Breast epithelium (tissue), 4 donors: ENCODE results near the gene MGAT4A. TPM values are rescaled to one million over a fixed set of nuclear protein-coding genes. Genes with fewer than 3 reads are reported as not detected.

Source experiments
- DNase-seq, 2 donors: peaks; one replicate each; pipeline ENCODE4 v3.0.0-alpha.2; 2019; ENCODE audit warnings: low spot score in 2 of 2
- H3K27ac ChIP-seq, 2 donors: fragments of 200-600 bp; sonication (generic) in 1 of 2; one replicate each; pipeline ENCODE4 v1.5.1; 2016 to 2019; ENCODE audit warnings: mild to moderate bottlenecking in 1 of 2
- H3K27me3 ChIP-seq, 2 donors: fragments of 200-600 bp; sonication (generic) in 1 of 2; one replicate each; pipeline versions ENCODE4 v1.5.1 to v1.6.0; 2017 to 2019; ENCODE audit warnings: control low read depth in 1 of 2, mild to moderate bottlenecking in 1 of 2
- H3K36me3 ChIP-seq: fragments of 200-600 bp; one replicate; pipeline ENCODE4 v1.5.1; 2019
- H3K4me1 ChIP-seq, 2 donors: fragments of 200-600 bp; sonication (generic); one replicate each; pipeline ENCODE4 v1.5.1; 2016 to 2019; ENCODE audit warnings: control low read depth in 1 of 2
- H3K4me3 ChIP-seq, 3 donors: fragments of 200-600 bp; sonication (generic); 1 replicate in 2 of 3; 2 replicates in 1 of 3; pipeline ENCODE4 v1.5.1; 2016 to 2019; ENCODE audit warnings: mild to moderate bottlenecking in 3 of 3, moderate library complexity in 2 of 3
- H3K9me3 ChIP-seq, 2 donors: fragments of 200-600 bp; sonication (generic) in 1 of 2; one replicate each; pipeline ENCODE4 v1.5.1; 2016 to 2019; ENCODE audit warnings: control low read depth in 1 of 2
- POLR2A ChIP-seq: fragments of 450-650 bp; IDR thresholded peaks from one replicate; pipeline ENCODE4 v1.6.1; 2016; ENCODE audit warnings: antibody characterized with exemption, mild to moderate bottlenecking, moderate library complexity
- POLR2AphosphoS5 ChIP-seq, 3 donors: sonication (generic); formaldehyde crosslinking; IDR thresholded peaks; one replicate each; pipeline ENCODE4 v1.6.1; 2017; ENCODE audit warnings: antibody characterized with exemption in 3 of 3
- intact Hi-C: fragments of 100-400 bp; cut with DNase I; formaldehyde crosslinking; loops from one replicate; pipeline ENCODE4 v1.15.1; 2023; ENCODE audit warnings: low total_unique reads
- total RNA-seq, 3 donors: library from RNA; depleted of rRNA; stranded (reverse); fragments of >200 nt; gene quantifications; one replicate each; pipeline ENCODE4 v1.1.0, GENCODE V29; 2016
- TF ChIP-seq, protein P1 (sequence below), 3 donors: fragments of 450-650 bp; IDR thresholded peaks; one replicate each; pipeline ENCODE4 v1.5.1; 2016 to 2017; ENCODE audit warnings: antibody characterized with exemption in 3 of 3, mild to moderate bottlenecking in 3 of 3, moderate library complexity in 3 of 3

Gene MGAT4A
- total RNA-seq, 3 donors from 2014 or later, result 28.6 to 41.1 (median 34.4) TPM

DNA sequence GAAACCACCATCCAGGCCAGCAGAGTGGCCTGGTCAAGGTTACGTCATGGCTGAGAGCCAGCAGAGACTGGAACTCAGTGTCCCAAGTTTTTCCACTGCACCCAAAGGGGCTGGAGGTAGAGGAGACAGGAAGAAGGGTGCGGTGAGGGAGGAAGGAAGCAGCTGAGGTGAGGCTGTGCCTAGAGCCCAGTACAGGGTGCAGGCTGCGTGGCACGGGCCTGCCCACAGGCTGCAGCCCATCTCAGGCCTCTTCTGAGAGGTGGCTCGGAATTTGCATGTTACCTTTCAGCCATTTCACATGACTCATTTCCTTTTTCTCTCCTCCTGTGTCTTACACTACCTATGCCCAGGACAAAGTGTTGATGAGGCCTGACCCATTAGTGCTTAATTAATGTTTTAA, 13.7 kb upstream of the MGAT4A start:
- intact Hi-C loops, result no loop called here
- Histone ChIP-seq H3K27me3 (no peaks in the 10 kb centered on the region), H3K4me1 (no peaks in the 10 kb centered on the region), H3K36me3 (no peaks in the 10 kb centered on the region), H3K4me3 (no peak overlapping the region), H3K27ac (no peak overlapping the region), H3K9me3 (no peaks in the 10 kb centered on the region)
- TF ChIP-seq, protein P1, sequence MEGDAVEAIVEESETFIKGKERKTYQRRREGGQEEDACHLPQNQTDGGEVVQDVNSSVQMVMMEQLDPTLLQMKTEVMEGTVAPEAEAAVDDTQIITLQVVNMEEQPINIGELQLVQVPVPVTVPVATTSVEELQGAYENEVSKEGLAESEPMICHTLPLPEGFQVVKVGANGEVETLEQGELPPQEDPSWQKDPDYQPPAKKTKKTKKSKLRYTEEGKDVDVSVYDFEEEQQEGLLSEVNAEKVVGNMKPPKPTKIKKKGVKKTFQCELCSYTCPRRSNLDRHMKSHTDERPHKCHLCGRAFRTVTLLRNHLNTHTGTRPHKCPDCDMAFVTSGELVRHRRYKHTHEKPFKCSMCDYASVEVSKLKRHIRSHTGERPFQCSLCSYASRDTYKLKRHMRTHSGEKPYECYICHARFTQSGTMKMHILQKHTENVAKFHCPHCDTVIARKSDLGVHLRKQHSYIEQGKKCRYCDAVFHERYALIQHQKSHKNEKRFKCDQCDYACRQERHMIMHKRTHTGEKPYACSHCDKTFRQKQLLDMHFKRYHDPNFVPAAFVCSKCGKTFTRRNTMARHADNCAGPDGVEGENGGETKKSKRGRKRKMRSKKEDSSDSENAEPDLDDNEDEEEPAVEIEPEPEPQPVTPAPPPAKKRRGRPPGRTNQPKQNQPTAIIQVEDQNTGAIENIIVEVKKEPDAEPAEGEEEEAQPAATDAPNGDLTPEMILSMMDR (IDR thresholded peaks at IDR 0.05), result no peak
- TF ChIP-seq POLR2A (no peak), POLR2AphosphoS5 (IDR thresholded peaks at IDR 0.05) (no peak)
- no peak for DNase-seq

DNA sequence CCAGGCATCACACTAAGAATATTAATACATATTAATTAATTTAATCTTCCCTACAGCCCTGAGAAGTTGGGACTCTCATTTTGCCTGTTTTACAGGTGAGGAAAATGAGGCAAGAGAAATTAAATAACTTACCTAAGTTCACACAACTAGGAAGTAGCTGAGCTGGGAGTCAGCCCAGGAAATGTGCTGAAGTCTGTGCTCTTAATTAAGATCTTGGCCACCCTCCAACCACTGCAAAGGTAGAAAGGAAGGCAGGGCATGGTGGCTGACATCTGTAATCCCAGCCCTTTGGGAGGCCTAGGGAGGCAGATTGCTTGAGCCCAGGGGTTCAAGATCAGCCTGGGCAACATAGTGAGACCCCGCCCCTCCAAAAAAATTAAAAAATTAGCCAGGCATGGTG, 12.9 kb upstream of the MGAT4A start:
- peak in 1 of 2 donors; percentile 56 for DNase-seq
- no peaks in the 10 kb centered on the region for H3K4me1 ChIP-seq
- no peaks in the 10 kb centered on the region for H3K36me3 ChIP-seq
- H3K27me3 ChIP-seq, result no peaks in the 10 kb centered on the region
- H3K4me3 ChIP-seq, result no peak overlapping the region
- intact Hi-C loops, result no loop called here
- H3K27ac ChIP-seq, result no peak overlapping the region
- no peaks in the 10 kb centered on the region for H3K9me3 ChIP-seq
- TF ChIP-seq POLR2A (no peak), POLR2AphosphoS5 (IDR thresholded peaks at IDR 0.05) (no peak)
- TF ChIP-seq, protein P1 (IDR thresholded peaks at IDR 0.05), result no peak

DNA sequence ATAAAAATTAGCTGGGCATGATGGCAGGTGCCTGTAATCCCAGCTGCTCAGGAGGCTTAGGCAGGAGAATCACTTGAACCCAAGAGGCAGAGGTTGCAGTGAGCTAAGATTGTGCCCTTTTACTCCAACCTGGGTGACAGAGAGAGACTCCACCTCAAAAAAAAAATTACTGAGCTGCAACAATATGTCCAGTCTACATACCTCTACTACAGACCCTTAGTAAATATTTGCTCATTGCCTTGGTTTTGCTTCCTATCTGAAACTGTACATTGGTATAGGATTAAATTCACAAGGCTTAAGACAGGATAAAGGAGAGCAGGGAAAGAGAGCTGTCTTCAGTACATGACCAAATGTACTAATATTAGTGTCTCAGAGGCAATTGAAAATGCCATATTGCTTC, 8.1 kb upstream of the MGAT4A start:
- no peaks in the 10 kb centered on the region for H3K27me3 ChIP-seq
- TF ChIP-seq, protein P1 (IDR thresholded peaks at IDR 0.05), result no peak
- TF ChIP-seq POLR2AphosphoS5 (IDR thresholded peaks at IDR 0.05) (no peak), POLR2A (no peak)
- H3K4me1 ChIP-seq, result no peaks in the 10 kb centered on the region
- no peak overlapping the region for H3K4me3 ChIP-seq
- H3K9me3 ChIP-seq, result no peaks in the 10 kb centered on the region
- no peak for DNase-seq
- intact Hi-C loops, result no loop called here
- no peaks in the 10 kb centered on the region for H3K36me3 ChIP-seq
- no peak overlapping the region for H3K27ac ChIP-seq

DNA sequence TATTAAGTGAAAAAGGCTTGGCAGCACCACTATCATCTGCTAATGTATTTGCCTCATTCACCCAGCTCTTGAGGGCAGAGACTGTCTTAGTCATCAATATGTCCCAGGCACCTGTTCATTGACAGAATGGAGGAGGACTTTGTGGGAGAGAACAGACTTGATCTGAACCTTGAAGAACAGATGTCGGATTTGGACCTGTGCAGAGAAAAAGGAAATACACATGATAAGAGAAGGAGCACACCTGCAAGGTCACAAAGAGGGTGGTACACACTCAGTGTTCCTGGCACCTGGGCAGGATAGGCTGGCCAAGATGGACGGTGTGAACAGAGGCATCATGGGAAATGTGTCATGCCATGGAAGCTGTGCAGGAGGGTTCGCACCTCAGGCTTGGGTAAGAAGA, 7.4 kb upstream of the MGAT4A start:
- no peak overlapping the region for H3K4me3 ChIP-seq
- H3K27ac ChIP-seq, result no peak overlapping the region
- H3K9me3 ChIP-seq, result no peaks in the 10 kb centered on the region
- H3K27me3 ChIP-seq, result no peaks in the 10 kb centered on the region
- intact Hi-C loops, result no loop called here
- H3K36me3 ChIP-seq, result no peaks in the 10 kb centered on the region
- H3K4me1 ChIP-seq, result no peaks in the 10 kb centered on the region
- DNase-seq, result no peak
- TF ChIP-seq, protein P1 (IDR thresholded peaks at IDR 0.05), result no peak
- TF ChIP-seq POLR2AphosphoS5 (IDR thresholded peaks at IDR 0.05), result no peak
- no peak for TF ChIP-seq POLR2A

DNA sequence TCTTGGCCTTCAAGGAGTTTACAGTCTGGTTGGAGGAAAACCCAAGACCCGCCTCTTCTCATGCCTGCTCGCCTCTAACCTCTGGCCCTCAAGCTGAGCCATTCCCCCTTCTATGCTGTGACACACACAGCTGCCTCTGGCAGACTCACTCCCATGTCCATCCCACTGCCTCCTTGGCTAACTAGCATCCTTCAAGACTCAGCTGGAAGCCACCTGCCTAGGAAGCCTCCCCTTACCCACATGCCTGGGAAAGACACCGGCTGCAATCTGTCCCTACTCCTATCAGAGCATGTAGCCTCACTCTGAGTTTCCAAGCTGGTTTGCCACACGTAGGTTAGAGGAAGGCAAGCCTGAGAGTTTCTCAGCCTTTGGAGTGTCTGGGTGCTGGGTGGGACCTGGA, 6.9 kb upstream of the MGAT4A start:
- Histone ChIP-seq H3K36me3 (no peaks in the 10 kb centered on the region), H3K27ac (no peak overlapping the region), H3K4me1 (no peaks in the 10 kb centered on the region), H3K9me3 (no peaks in the 10 kb centered on the region), H3K4me3 (no peak overlapping the region), H3K27me3 (no peaks in the 10 kb centered on the region)
- no peak for TF ChIP-seq POLR2AphosphoS5 (IDR thresholded peaks at IDR 0.05)
- intact Hi-C loops, result no loop called here
- no peak for DNase-seq

DNA sequence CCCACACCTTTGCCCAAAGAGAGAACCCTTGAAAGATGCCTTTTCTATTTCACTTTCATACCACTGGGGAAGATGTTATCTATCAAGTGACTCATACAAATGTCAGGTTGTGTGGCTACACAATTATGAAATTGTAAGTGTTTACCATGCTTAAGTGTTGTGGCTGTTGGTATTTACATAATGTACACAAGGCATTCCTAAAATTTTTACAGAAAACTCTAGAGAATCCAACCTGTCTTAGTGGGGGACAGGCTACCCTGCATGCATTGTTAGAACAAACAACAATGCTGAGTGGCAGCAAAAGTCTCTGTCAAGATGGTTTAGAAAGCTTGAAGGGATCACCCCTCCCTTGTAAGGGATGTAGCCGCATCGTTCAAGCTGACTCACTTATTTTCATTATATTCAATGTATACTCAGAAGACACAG, 5.5 kb upstream of the MGAT4A start:
- Histone ChIP-seq H3K4me3 (no peak overlapping the region), H3K9me3 (no peaks in the 10 kb centered on the region), H3K36me3 (no peaks in the 10 kb centered on the region), H3K27me3 (no peaks in the 10 kb centered on the region), H3K4me1 (no peaks in the 10 kb centered on the region), H3K27ac (no peak overlapping the region)
- TF ChIP-seq, protein P1 (IDR thresholded peaks at IDR 0.05), result no peak
- TF ChIP-seq POLR2AphosphoS5 (IDR thresholded peaks at IDR 0.05), result no peak
- TF ChIP-seq POLR2A, result no peak
- intact Hi-C loops, result no loop called here
- DNase-seq, result no peak
